ENCODE results near the gene DNMBP. TPM values are rescaled to one million over a fixed set of nuclear protein-coding genes. Genes with fewer than 3 reads are reported as not detected.
A peak's percentile ranks its signal among the peaks of the same experiment; 100 is the strongest.
"Not testable (repeated sequence)": the region's sequence is repeated elsewhere in the genome, so short reads cannot be mapped to it uniquely, and the experiment has no call there.

Gene DNMBP
- total RNA-seq, 2 donors from 2014 or later, result 13.1 to 15.5 TPM

DNA sequence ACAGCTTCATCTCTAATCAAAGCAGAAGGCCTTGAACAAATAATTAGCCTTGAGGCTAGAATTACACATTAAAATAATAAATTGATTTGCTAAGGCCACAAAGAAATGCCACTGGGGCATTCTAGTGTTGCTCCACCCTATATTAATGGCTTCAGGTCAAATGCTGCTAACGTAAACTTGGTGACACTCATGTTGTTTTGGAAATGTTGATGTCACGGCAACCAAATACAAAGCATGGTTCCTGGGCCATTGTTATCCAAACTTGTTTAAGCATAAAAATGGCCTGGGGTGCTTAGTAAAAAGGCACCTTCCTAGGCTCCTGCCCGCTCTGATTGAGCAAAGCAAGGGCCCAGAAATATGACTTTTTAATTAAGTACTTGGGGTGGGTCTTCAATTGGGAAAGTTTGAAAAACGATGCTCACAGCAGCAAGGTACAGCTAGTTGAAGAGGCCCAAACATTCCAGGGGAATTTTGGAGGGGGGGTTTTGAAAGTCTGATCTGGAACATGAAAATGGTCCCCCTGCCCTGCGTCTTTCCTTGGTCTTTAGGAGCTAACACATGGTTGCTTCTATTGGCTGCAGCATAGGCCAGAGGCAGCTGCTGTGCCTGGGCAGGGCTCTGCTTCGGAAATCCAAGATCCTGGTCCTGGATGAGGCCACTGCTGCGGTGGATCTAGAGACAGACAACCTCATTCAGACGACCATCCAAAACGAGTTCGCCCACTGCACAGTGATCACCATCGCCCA, 159.6 kb downstream of the DNMBP start:
- intact Hi-C loops (cut with DNase I), result no loop called here
- no peak for DNase-seq (ENCODE audit: low spot score)

DNA sequence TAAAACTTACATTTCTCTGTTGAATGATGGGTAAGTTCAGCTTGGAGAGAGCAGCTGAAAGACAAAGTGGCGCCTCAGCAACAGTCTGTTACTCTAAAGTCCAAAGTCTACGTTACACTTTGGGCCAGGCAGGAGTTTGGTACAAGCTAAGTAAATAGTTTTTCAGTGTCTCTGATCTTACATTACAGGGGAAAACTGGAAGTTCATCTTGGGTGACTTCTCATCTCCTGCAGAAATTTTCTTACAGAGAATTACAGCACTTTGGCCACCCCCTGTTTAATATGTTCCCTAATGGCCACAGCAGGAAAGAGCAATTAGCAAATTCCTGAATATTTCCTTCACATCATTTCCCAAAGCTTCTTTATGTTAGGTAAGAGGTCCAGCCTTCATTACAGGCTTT, 160.2 kb downstream of the DNMBP start:
- no peak for DNase-seq (ENCODE audit: low spot score)
- intact Hi-C loops (cut with DNase I), result loop anchor here (5.0 kb wide), 2 partner anchors 158 to 198 kb away; partner anchors contain the start of gene DNMBP (in 1 of the 2)

DNA sequence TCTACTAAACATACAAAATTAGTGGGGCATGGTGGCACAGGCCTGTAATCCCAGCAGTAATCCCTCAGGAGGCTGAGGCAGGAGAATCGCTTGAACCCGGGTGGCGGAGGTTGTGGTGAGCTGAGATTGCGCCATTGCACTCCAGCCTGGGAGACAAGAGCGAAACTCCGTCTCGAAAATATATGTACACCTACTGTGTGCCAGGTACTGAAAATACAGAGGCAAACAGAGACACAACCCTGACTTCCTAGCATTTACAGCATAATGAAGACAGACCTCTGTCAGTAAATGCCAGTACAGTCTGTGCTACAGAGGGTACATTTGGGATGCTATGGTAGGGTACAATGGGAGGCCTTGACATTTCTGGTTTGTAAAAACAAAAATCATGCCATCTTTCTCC, 160.7 kb downstream of the DNMBP start:
- intact Hi-C loops (cut with DNase I), result loop anchor here (5.0 kb wide), 2 partner anchors 158 to 198 kb away; partner anchors contain the start of gene DNMBP (in 1 of the 2)

DNA sequence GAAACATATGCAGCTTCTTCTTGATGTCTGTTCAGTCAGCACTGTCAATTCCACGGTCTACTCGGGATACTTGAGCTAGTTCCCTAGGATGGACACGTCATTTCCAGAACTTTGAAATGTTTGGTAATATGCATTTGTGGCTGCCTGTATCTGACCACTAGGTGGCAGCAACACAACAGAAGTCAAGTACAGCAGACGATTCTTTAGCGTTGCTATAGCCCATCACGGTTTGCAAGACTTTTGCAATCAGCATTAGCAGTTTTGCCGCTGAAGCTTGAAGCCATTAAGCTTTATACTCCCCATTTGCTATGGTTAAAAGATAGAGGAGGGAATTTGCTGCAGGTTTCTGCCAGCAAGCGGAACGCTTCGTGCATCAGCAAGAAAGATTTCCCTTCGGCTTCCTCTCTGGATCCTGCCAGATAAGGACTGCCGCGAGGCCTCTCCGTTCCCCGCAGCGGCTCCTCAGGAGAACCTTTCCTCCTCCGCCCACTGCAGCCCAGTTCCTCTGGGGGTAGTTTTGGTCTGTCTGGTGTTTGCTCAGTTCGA, 163.8 kb downstream of the DNMBP start:
- peak; percentile 82 for DNase-seq (ENCODE audit: low spot score)
- intact Hi-C loops (cut with DNase I), result loop anchor here (2.0 to 5.0 kb wide), 3 partner anchors 161 to 201 kb away; partner anchors contain the start of gene DNMBP (in 1 of the 2)

More for the DNA sequence above, 160.7 kb downstream of the DNMBP start:
- no peak for DNase-seq (ENCODE audit: low spot score)

DNA sequence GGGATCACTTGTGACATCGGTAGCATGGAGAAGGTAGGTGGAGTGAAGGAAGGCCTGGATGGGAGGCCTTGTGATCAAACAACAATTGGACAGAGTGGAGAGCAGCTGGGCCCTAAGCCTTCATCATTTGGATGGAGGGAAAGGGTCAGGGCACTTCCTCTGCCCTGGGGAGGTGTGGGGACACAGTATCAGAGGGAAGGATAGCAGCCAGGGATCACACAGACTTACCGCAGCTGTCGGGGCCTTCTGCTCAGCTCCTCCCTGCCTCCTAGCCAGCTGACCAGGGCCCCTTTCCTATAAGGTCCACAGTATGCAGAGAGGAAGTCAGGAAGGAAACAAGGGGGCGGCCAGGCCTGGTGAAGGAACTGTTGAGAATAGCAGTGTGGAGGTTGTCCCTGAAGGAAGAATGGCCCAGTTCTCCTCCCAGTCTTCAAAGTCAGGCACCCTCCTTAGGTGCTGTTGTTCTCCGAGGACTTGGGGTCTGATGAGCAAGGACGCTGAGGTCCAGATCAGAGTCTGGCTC, 165.3 kb downstream of the DNMBP start:
- no peak for DNase-seq (ENCODE audit: low spot score)
- intact Hi-C loops (cut with DNase I), result loop anchor here in 1 of 2 donors (2.0 kb wide), 1 partner anchor 200 kb away; no protein-coding TSS in a partner anchor

DNA sequence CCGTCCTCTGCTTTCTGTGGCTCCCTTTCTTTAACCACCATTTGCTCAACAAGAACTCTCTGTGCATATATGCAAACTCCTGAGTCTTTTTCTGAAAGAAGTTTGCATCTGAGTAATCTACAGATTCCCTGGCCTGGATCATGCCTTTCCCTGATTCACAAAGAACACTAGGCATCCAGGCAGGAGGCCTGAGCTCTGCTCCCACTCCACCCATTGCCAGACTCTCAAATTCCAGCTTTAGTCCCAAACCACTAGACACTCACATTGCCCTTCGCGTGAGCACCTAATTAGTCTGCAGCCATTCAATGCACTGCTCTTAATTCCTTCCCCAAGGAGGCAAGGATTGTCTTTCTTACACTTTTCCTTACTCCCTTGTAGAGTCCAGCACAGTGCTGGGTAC, 166.4 kb downstream of the DNMBP start:
- DNase-seq (ENCODE audit: low spot score), result no peak
- intact Hi-C loops (cut with DNase I), result no loop called here

DNA sequence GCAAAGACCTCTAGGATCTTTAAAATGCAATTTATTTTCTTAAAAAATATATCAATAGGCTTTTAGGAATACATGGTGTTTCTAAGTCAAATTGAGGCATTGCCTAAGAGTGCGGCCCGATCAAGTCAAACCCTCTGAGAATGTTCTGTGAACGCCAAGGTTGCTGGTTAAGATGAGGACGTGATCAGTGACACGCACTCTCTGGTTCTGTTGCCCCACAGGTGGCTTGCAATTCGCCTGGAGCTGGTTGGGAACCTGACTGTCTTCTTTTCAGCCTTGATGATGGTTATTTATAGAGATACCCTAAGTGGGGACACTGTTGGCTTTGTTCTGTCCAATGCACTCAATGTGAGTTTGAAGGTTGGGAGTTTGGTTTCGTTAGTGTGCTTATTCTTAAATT, 168.0 kb downstream of the DNMBP start:
- no peak for DNase-seq (ENCODE audit: low spot score)
- intact Hi-C loops (cut with DNase I), result no loop called here

DNA sequence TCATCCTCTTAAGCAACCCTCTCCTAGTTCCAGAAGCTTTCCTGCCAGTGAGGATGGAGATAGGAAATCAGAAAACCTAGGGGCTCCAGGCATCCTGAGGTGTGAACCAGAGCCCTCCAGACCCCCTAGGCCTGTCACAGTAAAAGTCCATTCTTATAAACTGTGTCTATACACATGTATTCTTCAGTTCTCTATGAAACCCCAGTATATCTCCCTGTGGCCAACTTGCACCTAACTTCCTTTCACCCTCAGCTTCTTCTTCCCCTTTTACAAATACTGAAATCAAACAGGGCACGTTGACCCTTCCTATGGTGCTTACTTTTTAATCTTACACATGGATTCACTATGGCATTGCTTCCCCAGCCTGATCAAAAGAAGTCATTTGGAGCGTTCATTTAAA, 168.9 kb downstream of the DNMBP start:
- intact Hi-C loops (cut with DNase I); DNase-seq (ENCODE audit: low spot score): not testable (repeated sequence)

DNA sequence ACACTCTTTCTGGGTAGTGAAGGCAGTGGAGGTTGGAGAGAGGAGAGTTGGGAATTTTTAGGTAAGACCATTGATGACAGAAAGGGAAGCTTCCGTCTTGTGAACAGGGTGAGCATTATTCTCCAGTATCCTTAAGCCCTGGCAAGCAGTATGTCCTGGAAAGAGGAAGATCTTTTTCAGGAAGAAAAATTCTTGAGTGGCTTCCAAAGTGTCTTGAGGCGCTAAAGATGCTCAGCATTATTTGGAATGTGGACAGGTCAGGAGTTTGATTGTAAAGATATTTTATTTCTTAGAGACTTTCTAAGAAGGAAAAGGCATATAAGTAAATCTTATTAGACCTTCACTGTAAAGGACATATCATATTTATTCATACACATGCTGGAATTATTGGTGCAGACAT, 173.0 kb downstream of the DNMBP start:
- intact Hi-C loops (cut with DNase I), result no loop called here
- DNase-seq (ENCODE audit: low spot score), result no peak

DNA sequence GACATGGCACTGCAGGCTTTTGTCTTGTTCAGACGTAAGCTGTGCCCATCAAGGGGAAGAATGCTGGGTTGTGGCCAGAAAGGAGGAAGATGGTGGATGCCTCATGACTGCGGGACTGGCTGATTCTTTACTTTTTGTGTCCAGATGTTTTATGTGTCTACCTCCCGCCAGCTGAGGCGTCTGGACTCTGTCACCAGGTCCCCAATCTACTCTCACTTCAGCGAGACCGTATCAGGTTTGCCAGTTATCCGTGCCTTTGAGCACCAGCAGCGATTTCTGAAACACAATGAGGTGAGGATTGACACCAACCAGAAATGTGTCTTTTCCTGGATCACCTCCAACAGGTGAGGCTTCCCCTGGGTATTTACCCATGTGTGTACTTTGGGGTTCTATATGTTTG, 173.8 kb downstream of the DNMBP start:
- intact Hi-C loops (cut with DNase I), result no loop called here
- DNase-seq (ENCODE audit: low spot score), result no peak

DNA sequence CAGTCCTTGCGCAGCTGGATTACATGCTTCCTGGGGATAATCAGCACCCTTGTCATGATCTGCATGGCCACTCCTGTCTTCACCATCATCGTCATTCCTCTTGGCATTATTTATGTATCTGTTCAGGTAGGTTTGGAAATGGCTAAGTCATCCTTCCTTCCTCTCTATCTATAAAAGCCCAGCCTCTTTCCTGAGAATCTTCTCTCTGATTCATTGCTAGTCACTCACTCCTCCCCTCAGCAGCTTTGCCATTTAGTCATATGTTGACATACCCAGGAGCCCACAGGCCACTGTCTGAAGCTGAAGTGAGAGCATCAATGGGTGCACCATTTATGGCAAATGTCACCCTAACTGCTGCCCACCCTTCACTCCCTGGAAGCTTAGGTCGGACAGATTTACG, 175.3 kb downstream of the DNMBP start:
- intact Hi-C loops (cut with DNase I), result no loop called here
- no peak for DNase-seq (ENCODE audit: low spot score)

DNA sequence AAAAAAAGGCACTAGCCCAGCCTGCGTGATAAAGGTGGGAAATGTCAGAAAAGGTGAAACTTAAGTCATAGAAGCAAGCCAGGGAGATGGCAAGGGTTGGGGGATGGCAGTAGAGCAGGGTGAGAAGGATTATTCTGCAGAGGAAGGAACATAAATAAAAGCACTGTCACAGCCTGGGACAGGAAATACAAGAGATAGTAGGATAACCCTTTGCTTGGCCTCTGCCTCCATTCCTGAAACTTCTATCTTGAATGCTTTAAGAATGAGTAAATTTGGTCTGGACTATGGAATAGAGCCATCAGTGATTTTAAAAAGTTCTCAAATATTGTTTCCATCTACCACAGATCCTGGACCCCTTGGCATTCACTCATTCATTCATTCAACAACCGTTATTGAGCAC, 177.3 kb downstream of the DNMBP start:
- no peak for DNase-seq (ENCODE audit: low spot score)
- intact Hi-C loops (cut with DNase I), result no loop called here

DNA sequence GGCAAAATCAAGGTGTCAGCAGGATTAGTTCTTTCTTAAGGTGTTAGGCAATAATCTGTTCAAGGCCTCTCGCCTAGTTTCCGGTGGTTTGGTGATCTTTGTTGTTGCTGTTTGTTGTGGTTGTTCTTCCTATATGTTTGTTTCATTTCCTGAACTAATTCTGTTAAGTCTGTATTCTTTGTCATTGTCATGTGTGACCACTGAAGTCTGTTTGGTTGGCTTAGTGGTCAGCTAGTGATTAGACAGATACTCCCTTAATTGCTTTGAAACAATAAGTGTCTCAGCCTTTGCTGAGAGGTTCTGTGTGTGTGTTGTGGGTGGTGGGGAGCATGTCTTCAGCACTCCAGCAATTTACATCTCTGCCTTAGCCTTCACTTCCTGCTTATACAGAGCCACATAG, 181.3 kb downstream of the DNMBP start:
- intact Hi-C loops (cut with DNase I), result no loop called here
- no peak for DNase-seq (ENCODE audit: low spot score)

DNA sequence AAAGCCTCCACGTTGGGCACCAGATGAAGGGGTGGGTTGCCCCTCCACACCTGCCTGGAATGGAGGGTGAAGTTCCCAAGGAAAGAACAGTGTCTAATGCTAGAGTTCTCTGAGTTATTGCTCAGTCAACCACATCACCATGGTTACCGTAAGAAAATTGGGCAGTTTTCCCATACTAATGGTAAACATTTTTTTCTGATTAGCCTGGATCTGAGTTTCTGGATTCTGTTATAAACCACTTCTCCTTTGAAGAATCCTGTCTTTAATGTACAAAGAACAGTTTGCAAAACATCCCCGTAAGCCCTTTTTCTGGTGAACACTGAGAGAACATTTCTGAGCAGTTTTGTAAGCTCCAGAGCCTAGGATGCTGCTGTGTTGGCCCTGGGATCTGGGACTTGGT, 181.8 kb downstream of the DNMBP start:
- DNase-seq (ENCODE audit: low spot score), result no peak
- intact Hi-C loops (cut with DNase I), result no loop called here

Other genes starting within 250 kb of the DNMBP start
- 1 to 10 TPM; 2.1 to 3.3 TPM for gene ABCC2, start 227.3 kb downstream of the DNMBP start, total RNA-seq
- gene CPN1, start 71.9 kb upstream of the DNMBP start, total RNA-seq, result not detected
- gene ERLIN1, start 176.1 kb upstream of the DNMBP start, total RNA-seq, result 10 to 100 TPM; 17.3 to 20.0 TPM
- gene CHUK, start 219.6 kb upstream of the DNMBP start, total RNA-seq, result 10 to 100 TPM; 18.3 to 20.8 TPM

Data from posterior vena cava (tissue), 2 donors.